GM12873 (cell line): ENCODE results near the gene OGA.

Experiments
- TF ChIP-seq, protein P1 (sequence below): IDR thresholded peaks from 2 replicates; pipeline ENCODE4 v1.5.1; 2012; ENCODE audit warnings: low read depth, mild to moderate bottlenecking, moderate library complexity, low read length, control low read depth; ENCODE audit not compliant: insufficient read depth; ENCODE audit errors: missing control alignments

Gene OGA

GRCh38 chr10:101818119-101818871, at the start of gene OGA:
Gene OGA, minus strand, starts transcription at chr10:101818444. Its CDS starts 422 bp downstream, at chr10:101818022.
- TF ChIP-seq, protein P1, sequence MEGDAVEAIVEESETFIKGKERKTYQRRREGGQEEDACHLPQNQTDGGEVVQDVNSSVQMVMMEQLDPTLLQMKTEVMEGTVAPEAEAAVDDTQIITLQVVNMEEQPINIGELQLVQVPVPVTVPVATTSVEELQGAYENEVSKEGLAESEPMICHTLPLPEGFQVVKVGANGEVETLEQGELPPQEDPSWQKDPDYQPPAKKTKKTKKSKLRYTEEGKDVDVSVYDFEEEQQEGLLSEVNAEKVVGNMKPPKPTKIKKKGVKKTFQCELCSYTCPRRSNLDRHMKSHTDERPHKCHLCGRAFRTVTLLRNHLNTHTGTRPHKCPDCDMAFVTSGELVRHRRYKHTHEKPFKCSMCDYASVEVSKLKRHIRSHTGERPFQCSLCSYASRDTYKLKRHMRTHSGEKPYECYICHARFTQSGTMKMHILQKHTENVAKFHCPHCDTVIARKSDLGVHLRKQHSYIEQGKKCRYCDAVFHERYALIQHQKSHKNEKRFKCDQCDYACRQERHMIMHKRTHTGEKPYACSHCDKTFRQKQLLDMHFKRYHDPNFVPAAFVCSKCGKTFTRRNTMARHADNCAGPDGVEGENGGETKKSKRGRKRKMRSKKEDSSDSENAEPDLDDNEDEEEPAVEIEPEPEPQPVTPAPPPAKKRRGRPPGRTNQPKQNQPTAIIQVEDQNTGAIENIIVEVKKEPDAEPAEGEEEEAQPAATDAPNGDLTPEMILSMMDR = no peak

GRCh38 chr10:101867931-101868330, 49.7 kb upstream of the OGA start:
- TF ChIP-seq, protein P1 = no peak

DNA sequence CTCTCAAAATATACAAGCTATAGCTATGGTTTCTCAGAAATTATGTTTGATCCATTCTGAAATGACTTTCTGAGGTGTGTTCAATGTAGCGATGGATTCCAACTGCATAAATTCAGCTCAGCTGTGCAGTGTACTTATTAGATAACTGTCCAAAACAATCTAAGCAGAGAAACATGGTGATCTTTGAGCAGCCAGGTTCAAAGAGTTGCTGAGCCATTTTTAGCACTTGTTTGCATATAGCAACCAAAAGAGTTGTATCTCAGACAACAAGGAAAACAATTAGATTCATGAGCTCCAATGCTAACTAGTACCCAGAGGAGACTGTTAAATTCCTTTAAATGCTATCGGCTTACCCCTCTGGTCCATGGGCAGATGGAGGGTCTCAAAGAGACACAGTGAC, 41.3 kb upstream of the OGA start:
- TF ChIP-seq, protein P1 = no peak

GRCh38 chr10:101858723-101859500, 40.7 kb upstream of the OGA start:
- TF ChIP-seq, protein P1 = no peak

DNA sequence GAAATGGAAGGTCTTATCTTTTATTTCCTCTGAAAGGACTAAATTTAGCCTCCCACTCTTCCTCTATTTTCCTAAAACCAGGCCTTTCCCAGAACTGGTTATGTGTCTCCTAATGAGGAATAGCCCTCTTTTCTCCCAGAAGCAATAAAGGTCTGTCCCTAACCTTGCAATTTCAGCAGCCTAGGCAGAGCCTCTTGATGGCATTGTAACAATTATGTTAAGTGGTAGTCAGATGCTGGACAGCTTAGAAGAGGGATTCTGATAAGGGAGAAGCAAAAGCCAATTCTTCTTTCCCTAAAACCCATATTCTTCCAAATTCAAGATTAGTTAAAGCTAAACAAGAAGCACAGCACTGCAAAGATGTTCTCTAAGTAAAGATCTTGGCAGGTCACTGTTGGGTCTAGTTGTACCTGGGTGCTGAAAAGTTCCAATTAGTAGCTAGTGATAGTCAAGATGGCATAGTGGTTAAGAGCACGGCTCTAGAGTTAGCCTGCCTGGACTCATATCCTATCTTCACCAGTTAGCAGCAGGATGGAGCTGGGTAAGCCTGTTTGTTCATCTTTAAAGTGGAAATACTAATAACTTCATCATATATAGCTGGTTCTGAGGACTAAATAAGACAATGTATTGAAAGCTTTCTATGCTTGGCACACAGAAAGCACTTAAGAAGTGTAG, 39.7 kb upstream of the OGA start:
- TF ChIP-seq, protein P1 = no peak

GRCh38 chr10:101856626-101857025, 38.4 kb upstream of the OGA start:
- TF ChIP-seq, protein P1 = no peak

DNA sequence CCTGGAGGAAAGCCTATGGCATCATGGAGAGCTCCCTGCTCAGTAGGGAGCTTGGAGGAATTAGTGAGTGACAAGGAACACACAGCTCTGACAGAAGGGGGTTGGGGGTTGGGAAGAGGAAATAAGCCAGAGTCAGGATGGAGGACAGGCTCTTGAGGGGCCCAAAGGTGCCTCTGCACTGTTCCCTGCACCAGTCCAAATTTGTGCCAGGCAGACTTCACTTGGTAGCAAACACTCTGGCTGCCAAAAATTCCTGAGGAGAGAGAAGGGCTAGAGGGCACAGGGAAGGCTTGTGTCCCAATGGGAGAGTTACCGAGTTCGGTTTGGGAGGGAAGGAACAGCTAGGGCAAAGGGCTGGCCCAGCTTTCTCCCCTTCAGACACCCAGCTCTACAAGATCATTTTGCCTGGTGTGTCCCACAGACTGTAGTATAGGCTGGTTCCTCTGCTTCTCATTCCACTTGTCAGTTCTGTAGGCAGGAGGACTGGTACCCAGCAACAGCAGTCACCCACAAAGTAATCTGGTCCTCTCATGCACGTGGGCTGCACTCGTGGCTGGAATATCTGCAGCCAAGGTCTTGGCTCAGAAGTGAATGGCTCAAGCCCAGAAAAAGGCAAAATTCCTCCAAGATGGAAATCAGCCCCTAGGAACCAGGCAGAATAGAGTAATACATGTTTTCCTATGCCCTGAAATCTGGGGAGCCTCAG, 33.3 kb upstream of the OGA start:
- TF ChIP-seq, protein P1 = no peak
